Ascending aorta (tissue), 2 donors: ENCODE results near the gene MCTP2. TPM values are rescaled to one million over a fixed set of nuclear protein-coding genes. Genes with fewer than 3 reads are reported as not detected.
"Not testable (repeated sequence)": the region's sequence is repeated elsewhere in the genome, so short reads cannot be mapped to it uniquely, and the experiment has no call there.

ENCODE experiments used
- DNase-seq, 2 donors: peaks; one replicate each; pipeline ENCODE4 v3.0.0-alpha.2; 2019; ENCODE audit warnings: low spot score in 2 of 2
- H3K27ac ChIP-seq, 2 donors: fragments of 200-600 bp; sonication (generic); one replicate each; pipeline ENCODE4 v1.5.1; 2016 to 2017; ENCODE audit warnings: mild to moderate bottlenecking in 1 of 2
- H3K27me3 ChIP-seq: fragments of 200-600 bp; sonication (generic); one replicate; pipeline ENCODE4 v1.5.1; 2017
- H3K36me3 ChIP-seq, 2 donors: fragments of 200-600 bp; sonication (generic); one replicate each; pipeline ENCODE4 v1.5.1; 2016
- H3K4me1 ChIP-seq, 2 donors: fragments of 200-600 bp; sonication (generic); one replicate each; pipeline ENCODE4 v1.5.1; 2016 to 2017; ENCODE audit warnings: mild to moderate bottlenecking in 1 of 2
- H3K4me3 ChIP-seq, 2 donors: fragments of 200-600 bp; sonication (generic); one replicate each; pipeline ENCODE4 v1.5.1; 2016 to 2017; ENCODE audit warnings: mild to moderate bottlenecking in 1 of 2
- H3K9me3 ChIP-seq, 2 donors: fragments of 200-600 bp; sonication (generic); one replicate each; pipeline ENCODE4 v1.5.1; 2016
- CTCF ChIP-seq, 3 experiments: fragments of 200-600 bp in 2 of 3; fragments of 450-650 bp in 1 of 3; sonication (generic) in 2 of 3; IDR thresholded peaks; one replicate each; pipeline ENCODE4 v1.5.1; 2016 to 2019; ENCODE audit warnings: antibody characterized with exemption in 3 of 3, mild to moderate bottlenecking in 1 of 3, moderate library complexity in 1 of 3
- intact Hi-C: fragments of 100-400 bp; cut with DNase I; formaldehyde crosslinking; loops from one replicate; pipeline ENCODE4 v1.15.1; 2023
- total RNA-seq: library from RNA; depleted of rRNA; stranded (reverse); fragments of >200 nt; gene quantifications from one replicate; pipeline ENCODE4 v1.1.0, GENCODE V29; 2016

Gene MCTP2
- total RNA-seq, 1 donor from 2014 or later, result 25.5 TPM

DNA sequence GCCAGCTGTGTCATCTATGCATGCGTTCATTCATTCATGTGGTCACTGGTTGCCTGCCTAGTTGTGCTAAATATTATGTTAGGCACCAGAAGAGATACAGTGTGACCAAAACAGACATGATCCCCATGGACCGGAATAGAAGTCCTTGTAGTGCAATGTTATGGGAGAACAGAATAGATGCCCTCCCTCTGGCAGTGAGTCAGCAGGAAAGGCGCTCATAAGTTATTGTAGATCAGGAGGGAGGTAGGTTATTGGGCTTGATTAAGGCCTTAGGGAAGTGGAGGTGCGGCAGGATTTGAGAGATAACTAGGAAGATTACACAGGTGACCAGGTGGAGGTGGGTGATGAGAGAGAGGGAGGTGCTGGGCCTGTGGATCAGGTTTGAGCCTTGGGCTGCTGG, 5.2 kb downstream of the MCTP2 start:
- no peak overlapping the region for H3K27ac ChIP-seq
- H3K9me3 ChIP-seq, result no peaks in the 10 kb centered on the region
- no peaks in the 10 kb centered on the region for H3K4me1 ChIP-seq
- intact Hi-C loops, result no loop called here
- H3K27me3 ChIP-seq, result no peaks in the 10 kb centered on the region
- no peaks in the 10 kb centered on the region for H3K36me3 ChIP-seq
- no peak for DNase-seq
- no peak for TF ChIP-seq CTCF (IDR thresholded peaks at IDR 0.05)
- no peak overlapping the region for H3K4me3 ChIP-seq

GRCh38 chr15:94237903-94238302, 6.5 kb downstream of the MCTP2 start:
- no peaks in the 10 kb centered on the region for H3K9me3 ChIP-seq
- H3K27ac ChIP-seq, result no peak overlapping the region
- intact Hi-C loops, result no loop called here
- no peaks in the 10 kb centered on the region for H3K36me3 ChIP-seq
- no peaks in the 10 kb centered on the region for H3K27me3 ChIP-seq
- DNase-seq, result no peak
- no peaks in the 10 kb centered on the region for H3K4me1 ChIP-seq
- no peak for TF ChIP-seq CTCF (IDR thresholded peaks at IDR 0.05)
- no peak overlapping the region for H3K4me3 ChIP-seq

DNA sequence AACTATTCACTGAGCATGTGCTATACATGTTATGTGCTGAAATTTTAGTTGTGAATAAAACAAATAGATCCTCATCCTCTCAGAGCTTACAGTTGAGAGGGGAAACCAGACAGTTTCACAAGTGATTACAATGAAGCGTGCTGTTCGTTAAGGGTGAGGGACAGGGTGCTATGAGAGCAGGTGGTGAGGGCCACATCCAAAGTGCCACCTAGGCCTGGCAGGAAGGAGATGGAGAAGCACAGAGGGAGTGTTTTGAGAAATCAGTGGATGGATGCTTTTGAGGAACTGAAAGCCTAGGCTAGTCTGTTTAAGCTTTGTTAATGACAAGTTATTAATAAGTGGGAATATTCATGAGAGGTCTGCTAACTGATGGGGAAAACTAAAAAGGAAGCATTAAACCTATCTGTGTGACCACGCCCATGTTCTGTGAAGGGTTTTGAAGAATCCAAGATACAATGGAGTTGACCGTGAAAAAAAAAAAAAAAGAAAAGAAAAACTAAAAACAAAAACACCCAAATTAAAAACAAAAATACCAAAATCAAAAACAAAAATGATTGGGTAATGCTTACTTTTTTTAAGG, 7.3 kb downstream of the MCTP2 start:
- DNase-seq, result no peak

GRCh38 chr15:94239474-94239873, 8.1 kb downstream of the MCTP2 start:
- Histone ChIP-seq H3K9me3 (no peaks in the 10 kb centered on the region), H3K4me1 (no peaks in the 10 kb centered on the region), H3K27ac (no peak overlapping the region), H3K36me3 (no peaks in the 10 kb centered on the region), H3K27me3 (no peaks in the 10 kb centered on the region), H3K4me3 (no peak overlapping the region)
- TF ChIP-seq CTCF (IDR thresholded peaks at IDR 0.05), result no peak
- intact Hi-C loops, result no loop called here
- no peak for DNase-seq

More for the DNA sequence above, 7.3 kb downstream of the MCTP2 start:
- TF ChIP-seq CTCF (IDR thresholded peaks at IDR 0.05), result no peak
- no peaks in the 10 kb centered on the region for H3K27me3 ChIP-seq
- H3K4me3 ChIP-seq, result no peak overlapping the region
- no peaks in the 10 kb centered on the region for H3K9me3 ChIP-seq
- H3K4me1 ChIP-seq, result no peaks in the 10 kb centered on the region
- no peak overlapping the region for H3K27ac ChIP-seq
- H3K36me3 ChIP-seq, result no peaks in the 10 kb centered on the region
- intact Hi-C loops, result no loop called here

DNA sequence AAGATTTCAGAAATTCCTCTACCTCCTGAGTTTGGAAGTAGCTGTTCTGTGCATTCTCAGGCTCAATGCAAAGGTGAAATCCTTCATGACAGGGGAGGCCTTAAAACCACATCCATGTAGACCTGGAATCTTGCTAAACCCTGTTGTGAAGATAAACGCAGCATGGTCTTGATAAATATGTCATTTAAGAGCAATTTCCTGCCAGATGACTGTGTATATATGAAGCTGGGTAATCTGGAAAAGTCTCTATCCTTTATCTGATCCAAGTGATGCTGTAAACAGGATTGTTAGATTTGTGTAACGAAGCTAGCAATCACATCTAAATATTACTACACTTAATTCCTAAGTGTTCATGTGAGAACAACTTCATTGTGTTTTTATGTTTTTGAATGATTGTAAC, 9.1 kb downstream of the MCTP2 start:
- no peaks in the 10 kb centered on the region for H3K9me3 ChIP-seq
- intact Hi-C loops, result no loop called here
- TF ChIP-seq CTCF (IDR thresholded peaks at IDR 0.05), result no peak

GRCh38 chr15:94242257-94242656, 10.9 kb downstream of the MCTP2 start:
- Histone ChIP-seq H3K36me3 (no peaks in the 10 kb centered on the region), H3K9me3 (no peaks in the 10 kb centered on the region), H3K27me3 (no peaks in the 10 kb centered on the region), H3K27ac (no peak overlapping the region), H3K4me3 (no peak overlapping the region), H3K4me1 (no peaks in the 10 kb centered on the region)
- no peak for TF ChIP-seq CTCF (IDR thresholded peaks at IDR 0.05)
- DNase-seq, result no peak
- intact Hi-C loops, result no loop called here

More for the DNA sequence above, 9.1 kb downstream of the MCTP2 start:
- no peak overlapping the region for H3K27ac ChIP-seq
- H3K4me3 ChIP-seq, result no peak overlapping the region
- H3K27me3 ChIP-seq, result no peaks in the 10 kb centered on the region
- H3K36me3 ChIP-seq, result no peaks in the 10 kb centered on the region
- DNase-seq, result no peak
- no peaks in the 10 kb centered on the region for H3K4me1 ChIP-seq

GRCh38 chr15:94243003-94243402, 11.6 kb downstream of the MCTP2 start:
- not testable (repeated sequence) for H3K4me1 ChIP-seq

More at GRCh38 chr15:94243003-94243402, 11.6 kb downstream of the MCTP2 start:
- H3K36me3 ChIP-seq, H3K27ac ChIP-seq, H3K27me3 ChIP-seq, H3K9me3 ChIP-seq, DNase-seq, intact Hi-C loops, H3K4me3 ChIP-seq: not testable (repeated sequence)
